Hematopoietic multipotent progenitor cell treated with erythropoietin and hydrocortisone succinate and interleukin-3 and kit ligand, for 8 days (in vitro differentiated cells): ENCODE results near the gene OOSP3.
"Not testable (repeated sequence)": the region's sequence is repeated elsewhere in the genome, so short reads cannot be mapped to it uniquely, and the experiment has no call there.

Experiments
- DNase-seq: peaks from one replicate; pipeline ENCODE4 v3.0.0-alpha.2; 2015

OOSP3 gene

DNA sequence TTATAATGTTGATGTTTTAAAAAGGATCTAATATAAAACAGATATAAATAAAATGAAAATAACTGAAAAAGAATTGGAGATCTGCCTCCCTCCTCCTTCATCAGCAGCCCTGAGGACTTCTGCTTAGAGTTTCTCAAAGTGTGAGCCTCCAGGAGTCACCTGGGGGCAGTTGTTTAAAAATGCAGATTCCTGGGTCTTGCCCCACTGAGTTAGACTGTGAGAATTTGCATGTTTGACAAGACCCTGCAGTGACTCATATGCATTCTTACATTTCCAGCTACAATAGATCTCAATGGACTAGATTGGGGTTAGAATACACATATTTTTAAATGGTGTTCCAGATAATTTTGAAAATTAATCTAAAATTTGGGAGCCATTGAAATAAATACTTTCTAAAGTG is 798 bp upstream of the OOSP3 start:
- no peak for DNase-seq

- no peak for DNase-seq
These were observed 985 bp downstream of the OOSP3 start for GRCh38 chr11:59879567-59879966.

GRCh38 chr11:59883597-59883996 is 5.0 kb downstream of the OOSP3 start:
- DNase-seq = no peak

- not testable (repeated sequence) for DNase-seq
These were observed 8.6 kb downstream of the OOSP3 start for GRCh38 chr11:59887156-59887555.

GRCh38 chr11:59891781-59892181 is 13.2 kb downstream of the OOSP3 start:
- no peak for DNase-seq

DNA sequence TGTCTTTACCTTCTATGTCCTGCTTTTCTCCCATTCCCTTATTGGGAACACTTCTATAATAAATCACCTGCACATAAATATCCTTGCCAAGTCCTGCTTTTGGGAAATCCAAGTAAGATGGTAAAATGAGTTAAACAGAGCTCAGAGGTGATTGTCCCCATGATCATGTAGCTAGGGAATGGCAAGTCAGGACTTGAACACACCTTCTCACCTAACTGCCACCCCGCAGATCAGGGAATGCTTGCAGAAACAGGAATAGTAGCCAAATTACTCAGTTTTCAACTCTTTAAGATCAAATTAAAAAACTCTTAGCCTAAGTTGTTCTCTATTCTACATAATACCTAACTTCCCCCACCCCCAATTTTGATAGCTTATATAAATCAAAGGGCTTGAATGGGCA is 16.0 kb downstream of the OOSP3 start:
- no peak for DNase-seq

DNA sequence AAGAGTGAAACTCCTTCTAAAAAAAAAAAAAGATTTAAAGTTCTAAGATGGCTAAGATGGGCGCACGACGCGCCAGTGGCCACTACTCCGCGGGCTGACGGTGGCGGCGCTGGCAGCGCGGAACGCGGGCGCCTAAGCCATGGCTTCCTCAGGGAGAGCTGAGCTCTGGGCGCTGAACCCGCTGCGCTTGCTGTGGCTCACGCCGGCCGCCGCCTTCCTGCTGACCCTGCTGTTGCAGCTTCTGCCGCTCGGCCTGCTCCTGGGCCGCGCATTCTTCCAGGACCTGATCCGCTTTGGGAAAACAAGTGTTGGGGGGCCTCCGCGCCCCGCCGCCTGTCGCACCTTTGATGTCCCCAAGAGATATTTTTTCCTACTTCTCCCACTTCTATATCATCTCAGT is 19.5 kb downstream of the OOSP3 start:
- DNase-seq = no peak

- no peak for DNase-seq
These were observed 20.1 kb downstream of the OOSP3 start for GRCh38 chr11:59898650-59899049.

DNA sequence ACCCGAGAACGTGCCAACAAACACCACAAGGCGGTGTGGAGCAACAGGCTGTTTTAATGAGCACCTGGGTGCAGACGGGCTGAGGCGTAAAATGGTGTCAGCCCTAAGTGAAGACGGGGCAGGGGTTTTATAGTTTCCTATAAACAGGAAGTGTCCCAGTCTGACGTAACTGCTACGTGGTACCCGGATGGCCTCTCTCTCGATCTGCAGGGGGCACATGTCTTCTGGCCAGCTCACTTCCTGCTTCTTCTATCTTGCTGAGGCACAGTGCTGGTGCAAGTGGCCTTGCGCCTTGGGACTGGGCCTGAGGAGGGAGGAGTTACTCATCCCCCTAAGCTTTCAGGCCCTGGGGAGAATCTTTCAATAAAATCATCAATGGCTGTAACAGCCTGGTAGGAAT is 20.9 kb downstream of the OOSP3 start:
- DNase-seq = no peak

DNA sequence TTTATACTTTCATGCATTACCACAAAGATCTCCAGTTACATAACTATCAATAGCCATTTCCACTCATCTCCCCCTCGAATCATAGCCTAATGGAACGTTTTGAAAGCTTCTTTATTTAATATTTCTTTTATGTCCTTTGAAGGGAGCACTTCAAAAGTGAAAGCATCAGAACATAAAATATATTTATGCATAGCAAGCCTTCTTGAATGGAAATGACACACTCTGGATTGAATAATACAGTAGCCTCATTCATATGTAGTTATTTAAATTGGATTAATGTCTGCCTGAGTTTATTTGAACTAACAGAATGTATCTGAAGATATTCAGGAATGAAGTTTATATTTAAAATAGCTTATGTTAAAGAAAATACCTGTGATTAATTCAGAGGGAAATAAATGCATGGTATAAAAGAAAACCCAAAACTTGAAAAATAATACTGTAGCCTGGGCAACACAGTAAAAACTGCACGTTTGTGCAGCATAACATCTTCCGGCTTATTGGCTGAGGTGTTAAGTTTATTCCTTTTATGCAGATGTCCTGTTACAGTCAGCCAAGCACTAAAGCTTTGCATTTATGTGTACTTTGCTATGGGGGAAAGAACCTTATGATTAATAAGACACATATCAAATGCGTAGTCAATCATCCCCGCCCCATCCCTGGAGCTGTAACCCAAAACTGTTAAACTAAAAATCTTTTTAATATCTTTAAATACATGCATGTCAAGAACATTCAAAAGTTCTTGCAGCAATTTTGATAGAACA is 22.0 kb downstream of the OOSP3 start:
- no peak for DNase-seq

DNA sequence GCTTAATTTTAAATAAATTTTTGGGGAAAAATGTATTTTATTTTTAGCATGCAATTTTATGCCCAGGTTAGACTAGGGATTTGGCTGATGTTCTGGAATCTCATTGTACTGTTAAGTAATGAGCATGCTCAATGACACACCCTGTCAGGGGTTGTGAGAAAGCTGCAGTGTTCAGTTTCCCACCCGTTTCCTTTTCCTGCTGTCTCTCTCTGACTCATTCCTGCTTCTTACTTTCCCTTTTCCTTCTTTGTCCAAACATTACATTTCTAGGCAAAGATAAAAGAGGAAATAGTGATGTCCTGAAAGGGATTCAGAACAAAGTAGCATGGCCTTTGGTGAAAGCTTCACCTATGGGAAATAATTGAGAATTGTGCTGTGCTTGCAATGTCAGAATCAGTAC is 22.7 kb downstream of the OOSP3 start:
- no peak for DNase-seq

GRCh38 chr11:59903569-59903968 is 25.0 kb downstream of the OOSP3 start:
- not testable (repeated sequence) for DNase-seq

DNA sequence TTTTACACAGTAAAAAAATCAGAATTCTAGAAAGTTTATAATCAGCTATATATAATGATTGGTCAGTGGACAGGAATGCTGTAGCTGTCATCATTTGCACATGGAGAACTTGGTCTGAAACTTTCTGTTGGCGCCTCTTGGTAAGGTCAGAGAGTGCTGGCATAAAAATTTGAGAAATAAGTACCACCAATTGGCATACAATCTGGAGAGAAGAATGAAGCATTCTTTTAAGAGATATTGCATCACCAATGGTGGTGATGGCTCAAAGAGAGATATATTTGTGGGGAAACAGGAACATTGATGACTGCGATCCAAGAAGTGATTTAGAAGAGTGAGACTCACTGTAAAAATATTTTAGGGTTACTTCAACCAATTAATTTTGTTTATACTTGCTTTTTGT is 39.9 kb downstream of the OOSP3 start:
- DNase-seq = no peak

DNA sequence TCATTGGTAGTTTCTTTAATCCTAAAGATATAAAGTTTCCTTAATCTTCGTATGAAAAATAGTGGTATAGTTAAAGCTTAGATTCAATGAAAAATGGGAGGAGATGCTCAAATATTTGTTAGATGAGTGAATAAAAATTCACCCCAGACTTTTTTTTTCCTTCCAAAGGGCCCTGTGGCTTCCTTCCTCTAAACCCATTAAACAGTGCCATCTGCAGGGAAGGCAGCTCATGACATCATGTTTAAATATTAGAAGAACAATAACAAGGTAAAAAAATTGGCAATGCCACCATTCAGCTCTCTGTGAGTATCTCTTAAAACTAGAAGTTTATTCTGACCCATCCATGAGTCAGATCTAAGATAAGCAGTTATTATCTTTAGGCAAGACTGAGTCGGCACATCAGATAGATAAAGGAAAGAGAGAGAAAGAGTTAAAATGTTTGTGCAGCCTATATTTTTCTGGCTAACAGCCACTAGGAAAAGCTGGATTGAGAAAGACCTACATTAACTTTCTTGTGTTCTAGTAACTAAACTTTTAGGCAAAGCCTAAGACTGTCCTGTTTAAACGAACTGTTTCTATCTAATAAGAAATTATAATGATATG is 40.5 kb downstream of the OOSP3 start:
- DNase-seq = peak; percentile 72

GRCh38 chr11:59923813-59924212 is 45.2 kb downstream of the OOSP3 start:
- no peak for DNase-seq

DNA sequence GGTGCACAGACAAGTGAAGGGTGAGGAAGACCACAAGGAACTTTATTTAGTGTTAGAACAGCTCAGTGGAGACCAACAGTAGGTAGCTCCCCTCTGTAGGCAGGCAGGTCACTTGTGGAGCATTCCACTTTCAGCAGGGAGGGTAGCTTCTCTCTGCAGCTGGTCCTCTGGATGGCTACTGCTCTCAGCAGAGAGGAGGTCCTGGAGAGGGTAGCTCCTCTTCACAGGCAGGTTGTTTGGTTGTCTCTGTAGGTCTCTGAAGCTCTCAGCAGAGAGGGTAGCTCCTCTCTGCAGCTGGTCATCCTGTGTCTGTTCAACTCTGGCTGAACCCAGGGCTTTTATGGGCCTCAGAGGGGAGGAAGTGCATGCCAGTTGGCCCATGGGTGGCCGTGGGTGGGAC is 53.1 kb downstream of the OOSP3 start:
- DNase-seq = no peak

GRCh38 chr11:59938132-59938531 is 59.5 kb downstream of the OOSP3 start, which contains the start of gene OOSP1:
OOSP1 (plus strand) TSS chr11:59938432; CDS start chr11:59938455, 23 bp downstream.
- DNase-seq = no peak

- no peak for DNase-seq
These were observed 60.1 kb downstream of the OOSP3 start for GRCh38 chr11:59938718-59939117.

DNA sequence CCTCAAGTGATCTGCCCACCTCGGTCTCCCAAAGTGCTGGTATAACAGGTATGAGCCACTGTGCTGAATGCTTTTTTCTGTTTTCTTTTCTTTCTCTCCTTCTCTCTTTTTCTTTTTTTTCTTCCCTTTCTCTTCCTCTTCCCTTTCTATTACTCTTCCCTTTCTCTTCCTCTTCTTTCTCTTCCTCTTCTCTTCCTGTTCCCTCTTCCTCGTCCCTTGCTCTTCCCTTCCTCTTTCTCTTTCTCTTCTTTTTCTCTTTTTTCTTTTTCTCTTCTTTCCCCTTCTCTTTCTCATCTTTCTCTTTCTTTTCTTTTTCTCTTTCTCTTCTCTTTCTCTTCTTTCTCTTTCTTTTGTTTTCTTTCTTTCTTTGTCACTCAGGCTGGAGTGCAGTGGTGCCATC is 60.9 kb downstream of the OOSP3 start:
- DNase-seq = no peak

GRCh38 chr11:59941091-59941490 is 62.5 kb downstream of the OOSP3 start:
- no peak for DNase-seq

DNA sequence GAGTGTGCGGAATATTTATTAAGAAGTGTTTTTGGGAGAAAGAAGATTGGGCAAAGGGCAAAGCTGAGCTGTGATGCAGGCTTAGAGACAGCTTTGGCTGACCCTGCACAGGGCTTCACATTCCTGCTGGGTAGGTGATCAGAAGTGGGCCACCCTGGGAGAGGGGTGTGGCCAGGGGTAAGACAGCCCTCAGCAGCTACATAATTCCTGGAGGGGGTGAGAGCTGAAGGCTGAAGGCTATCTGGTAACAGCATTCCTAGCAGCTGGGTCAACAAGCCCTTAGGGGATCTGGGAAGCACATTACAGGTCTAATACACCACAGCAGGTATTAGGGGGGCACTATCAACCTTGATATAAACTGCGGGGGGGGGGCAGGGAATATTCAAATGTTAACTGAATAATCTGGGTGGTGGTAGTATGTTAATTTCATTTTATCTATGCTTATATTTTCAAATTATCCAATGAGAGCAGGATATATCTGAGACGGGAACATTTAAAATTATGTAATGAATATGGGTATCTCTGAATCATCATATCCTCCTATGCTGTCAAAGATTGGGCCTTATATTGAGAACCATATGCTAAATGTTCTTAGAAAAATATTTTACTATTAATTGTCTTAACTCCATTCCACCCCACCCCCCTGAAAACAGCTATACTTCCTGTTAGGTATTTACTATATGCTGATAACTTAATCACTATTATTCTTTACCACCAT is 65.6 kb downstream of the OOSP3 start:
- no peak for DNase-seq

- DNase-seq = no peak
These were observed 66.1 kb downstream of the OOSP3 start for GRCh38 chr11:59944720-59945119.
